Measurements from ENCODE around the gene HOXA5.

The HOXA5 gene

GRCh38 chr7:27170426-27171324 lies 27.2 kb upstream of the HOXA5 start:
- no peak for DNase-seq

- DNase-seq, result no peak
Measured at GRCh38 chr7:27169658-27170425, 26.4 kb upstream of the HOXA5 start.

GRCh38 chr7:27168265-27168947 lies 24.9 kb upstream of the HOXA5 start:
- no peak for DNase-seq

GRCh38 chr7:27167916-27168264 lies 24.4 kb upstream of the HOXA5 start:
- no peak for DNase-seq

GRCh38 chr7:27166531-27167505 lies 23.3 kb upstream of the HOXA5 start:
- no peak for DNase-seq

GRCh38 chr7:27165996-27166530 lies 22.6 kb upstream of the HOXA5 start:
- DNase-seq, result no peak

- DNase-seq, result no peak
Measured at GRCh38 chr7:27165089-27165995, 21.9 kb upstream of the HOXA5 start, which contains the start of gene HOXA9. HOXA9 (minus strand) TSS chr7:27165537; CDS start chr7:27165457, 80 bp downstream.

- DNase-seq, result no peak
Measured at GRCh38 chr7:27164367-27165088, 21.0 kb upstream of the HOXA5 start.

- DNase-seq, result no peak
Measured at GRCh38 chr7:27164045-27164366, 20.5 kb upstream of the HOXA5 start.

GRCh38 chr7:27163288-27164044 lies 20.0 kb upstream of the HOXA5 start:
- no peak for DNase-seq

- DNase-seq, result no peak
Measured at GRCh38 chr7:27162561-27163287, 19.2 kb upstream of the HOXA5 start.

GRCh38 chr7:27161721-27162560 lies 18.5 kb upstream of the HOXA5 start:
- DNase-seq, result no peak

- no peak for DNase-seq
Measured at GRCh38 chr7:27161214-27161720, 17.8 kb upstream of the HOXA5 start.

- peak; percentile 7 for DNase-seq
Measured at GRCh38 chr7:27160546-27161213, 17.2 kb upstream of the HOXA5 start.

GRCh38 chr7:27160145-27160545 lies 16.7 kb upstream of the HOXA5 start:
- DNase-seq, result no peak

GRCh38 chr7:27159266-27160144 lies 16.0 kb upstream of the HOXA5 start:
- no peak for DNase-seq

Data from NCI-H2029 (cell line).